Activated B cell treated with CpG ODN at 0.5 μM for 24 hours (primary cell): Measurements from ENCODE around the gene SCNN1B. TPM values are rescaled to one million over a fixed set of nuclear protein-coding genes. Genes with fewer than 3 reads are reported as not detected.

Experiments used
- ATAC-seq: fragments of 200-7000 bp; cut with Tn5 transposase; one replicate; pipeline ENCODE4 v1.10.0; 2021; ENCODE audit warnings: low read depth, mild to moderate bottlenecking, moderate library complexity
- CTCF ChIA-PET: fragments of 350-600 bp; sonication (Branson Sonifier 250); formaldehyde crosslinking; loops from one replicate; lab custom pipeline; 2021; ENCODE audit warnings: antibody characterized with exemption; lab: Charles Lee
- POLR2A ChIA-PET: fragments of 350-600 bp; sonication (Branson Sonifier 250); formaldehyde crosslinking; loops from one replicate; lab custom pipeline; 2021; ENCODE audit warnings: antibody characterized with exemption; lab: Charles Lee
- DNase-seq: peaks from one replicate; pipeline ENCODE4 v3.0.0; 2022
- H3K27ac Mint-ChIP-seq: one replicate; pipeline ENCODE4 v1.8.0; 2020; ENCODE audit warnings: mixed read lengths
- H3K27me3 Mint-ChIP-seq: one replicate; pipeline ENCODE4 v1.8.0; 2021; ENCODE audit warnings: mixed read lengths
- H3K36me3 Mint-ChIP-seq: one replicate; pipeline ENCODE4 v1.8.0; 2021; ENCODE audit warnings: low read depth, mixed read lengths
- H3K4me1 Mint-ChIP-seq: one replicate; pipeline ENCODE4 v1.8.0; 2021; ENCODE audit warnings: mixed read lengths
- H3K4me3 Mint-ChIP-seq: one replicate; pipeline ENCODE4 v1.8.0; 2020; ENCODE audit warnings: mild to moderate bottlenecking, mixed read lengths
- H3K9me3 Mint-ChIP-seq: one replicate; pipeline ENCODE4 v1.8.0; 2020; ENCODE audit warnings: mixed read lengths
- intact Hi-C: fragments of 100-400 bp; cut with micrococcal nuclease; formaldehyde crosslinking; loops from one replicate; pipeline ENCODE4 v1.15.1; 2024
- total RNA-seq: library from RNA; stranded (reverse); gene quantifications from 2 replicates; pipeline ENCODE4 v1.2.3, GENCODE V29; 2022
- TF ChIP-seq, protein P1 (sequence below): fragments of 200-600 bp; IDR thresholded peaks from one replicate; pipeline ENCODE4 v1.8.0; 2022; ENCODE audit warnings: antibody characterized with exemption, mild to moderate bottlenecking

SCNN1B gene
- total RNA-seq, 1 donor from 2014 or later: not detected

DNA sequence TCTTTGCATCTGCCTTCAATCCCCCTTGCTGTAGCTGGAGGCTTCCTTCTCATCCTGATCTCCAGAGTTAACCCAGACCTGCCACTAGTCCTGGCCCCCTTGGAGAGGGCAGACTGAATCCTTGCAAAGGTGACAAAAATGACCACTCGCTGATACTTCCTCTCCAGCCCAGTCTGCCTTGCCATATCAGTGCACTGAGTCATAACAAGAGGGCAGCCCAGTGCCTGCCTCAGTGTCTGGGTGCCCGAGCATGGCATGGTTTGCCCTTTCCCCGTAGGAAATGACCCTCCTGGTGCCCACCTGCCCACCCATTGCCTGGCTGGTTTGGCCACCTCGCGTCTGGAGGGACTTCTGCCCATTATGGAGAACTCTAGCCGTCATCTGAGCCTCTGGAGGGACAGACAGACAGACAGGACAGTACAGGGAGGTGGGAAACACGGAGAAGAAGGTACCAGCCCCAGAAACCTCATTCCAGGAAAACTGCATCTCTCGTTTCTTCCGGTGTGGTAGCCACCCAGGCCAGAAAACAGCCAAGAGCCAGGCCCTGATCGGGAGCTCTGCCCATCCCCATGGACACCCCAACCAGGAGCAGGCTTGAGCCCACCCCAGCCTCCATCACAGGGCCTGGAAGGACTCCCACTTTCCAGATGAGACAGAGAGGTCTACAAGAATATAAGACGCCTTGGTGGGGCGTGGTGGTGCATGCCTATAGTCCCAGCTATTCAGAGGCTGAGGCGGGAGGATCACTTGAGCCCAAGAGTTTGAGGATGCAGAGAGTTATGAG, 71.5 kb downstream of the SCNN1B start:
- ChIA-PET CTCF (no interaction called here), POLR2A (no interaction called here)
- DNase-seq: no peak
- Mint-ChIP-seq H3K36me3 (no peaks in the 10 kb centered on the region), H3K27ac (no peak overlapping the region), H3K4me1 (no peaks in the 10 kb centered on the region), H3K4me3 (no peak overlapping the region), H3K9me3 (no peaks in the 10 kb centered on the region), H3K27me3 (no peaks in the 10 kb centered on the region)
- TF ChIP-seq, protein P1, sequence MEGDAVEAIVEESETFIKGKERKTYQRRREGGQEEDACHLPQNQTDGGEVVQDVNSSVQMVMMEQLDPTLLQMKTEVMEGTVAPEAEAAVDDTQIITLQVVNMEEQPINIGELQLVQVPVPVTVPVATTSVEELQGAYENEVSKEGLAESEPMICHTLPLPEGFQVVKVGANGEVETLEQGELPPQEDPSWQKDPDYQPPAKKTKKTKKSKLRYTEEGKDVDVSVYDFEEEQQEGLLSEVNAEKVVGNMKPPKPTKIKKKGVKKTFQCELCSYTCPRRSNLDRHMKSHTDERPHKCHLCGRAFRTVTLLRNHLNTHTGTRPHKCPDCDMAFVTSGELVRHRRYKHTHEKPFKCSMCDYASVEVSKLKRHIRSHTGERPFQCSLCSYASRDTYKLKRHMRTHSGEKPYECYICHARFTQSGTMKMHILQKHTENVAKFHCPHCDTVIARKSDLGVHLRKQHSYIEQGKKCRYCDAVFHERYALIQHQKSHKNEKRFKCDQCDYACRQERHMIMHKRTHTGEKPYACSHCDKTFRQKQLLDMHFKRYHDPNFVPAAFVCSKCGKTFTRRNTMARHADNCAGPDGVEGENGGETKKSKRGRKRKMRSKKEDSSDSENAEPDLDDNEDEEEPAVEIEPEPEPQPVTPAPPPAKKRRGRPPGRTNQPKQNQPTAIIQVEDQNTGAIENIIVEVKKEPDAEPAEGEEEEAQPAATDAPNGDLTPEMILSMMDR: no peak
- intact Hi-C loops: no loop called here
- no peak for ATAC-seq

DNA sequence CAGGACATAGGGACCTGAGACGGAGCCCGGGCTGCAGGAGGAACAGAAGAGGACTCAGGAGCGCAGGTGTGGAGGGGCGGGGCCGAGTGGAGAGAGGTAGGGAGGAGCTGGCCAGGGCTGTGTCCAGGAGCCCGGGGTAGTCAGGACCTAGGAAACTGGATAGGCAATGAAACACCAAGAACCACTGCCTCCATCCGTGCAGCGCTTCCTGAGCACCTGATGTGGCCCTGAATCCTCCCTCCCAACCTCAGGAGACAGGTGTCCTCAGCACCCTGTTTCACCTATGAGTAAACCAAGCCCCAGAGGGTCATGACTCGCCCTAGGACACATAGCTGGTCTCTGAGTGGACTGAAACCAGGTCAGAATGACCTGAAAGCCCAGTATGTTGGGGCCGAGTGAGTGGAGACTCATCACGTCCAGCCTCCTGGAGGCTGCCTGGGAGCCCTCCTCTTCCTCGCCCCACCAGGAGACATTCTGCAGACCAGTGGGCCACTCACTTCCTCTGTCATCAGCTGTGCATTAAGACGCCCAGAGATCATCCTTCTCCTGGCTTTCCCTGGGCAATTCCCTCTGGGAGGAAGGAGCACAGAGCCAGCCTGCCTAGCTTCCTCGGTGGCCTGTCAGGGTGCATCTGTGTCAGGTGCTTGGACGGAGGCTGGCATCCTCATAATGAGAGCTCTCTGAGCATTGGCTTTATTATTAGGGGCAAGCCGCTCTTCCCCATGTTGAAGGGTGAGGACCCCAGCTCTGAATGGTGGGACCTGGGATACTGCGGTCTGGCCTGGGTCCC, 72.8 kb downstream of the SCNN1B start:
- Mint-ChIP-seq H3K27me3 (peaks cover 3% of the 10 kb centered on the region), H3K9me3 (no peaks in the 10 kb centered on the region), H3K4me3 (no peak overlapping the region), H3K27ac (no peak overlapping the region), H3K4me1 (no peaks in the 10 kb centered on the region), H3K36me3 (no peaks in the 10 kb centered on the region)
- CTCF ChIA-PET: no interaction called here
- intact Hi-C loops: no loop called here
- TF ChIP-seq, protein P1: no peak
- POLR2A ChIA-PET: no interaction called here
- DNase-seq: no peak
- ATAC-seq: no peak

DNA sequence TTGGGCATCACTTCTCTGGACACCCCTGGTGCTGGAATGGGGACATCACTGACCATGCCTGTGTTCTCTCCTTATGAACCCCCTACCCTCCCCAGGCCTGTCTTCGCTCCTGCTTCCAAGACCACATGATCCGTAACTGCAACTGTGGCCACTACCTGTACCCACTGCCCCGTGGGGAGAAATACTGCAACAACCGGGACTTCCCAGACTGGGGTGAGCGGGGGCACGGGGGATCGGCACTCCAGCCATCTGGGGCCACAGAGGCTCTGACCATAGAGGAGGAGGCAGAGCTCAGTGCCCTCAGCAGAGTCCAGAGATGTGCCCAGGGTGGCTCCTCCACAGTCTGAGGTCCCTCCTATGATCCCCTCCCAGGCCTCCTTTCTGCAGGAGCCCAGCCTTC, 73.5 kb downstream of the SCNN1B start:
- ATAC-seq (no peak), DNase-seq (no peak)
- intact Hi-C loops: no loop called here
- peaks cover 3% of the 10 kb centered on the region for H3K27me3 Mint-ChIP-seq
- no peaks in the 10 kb centered on the region for H3K4me1 Mint-ChIP-seq
- no peaks in the 10 kb centered on the region for H3K9me3 Mint-ChIP-seq
- H3K4me3 Mint-ChIP-seq: no peak overlapping the region
- no peaks in the 10 kb centered on the region for H3K36me3 Mint-ChIP-seq
- POLR2A ChIA-PET: no interaction called here
- H3K27ac Mint-ChIP-seq: no peak overlapping the region
- CTCF ChIA-PET: no interaction called here
- TF ChIP-seq, protein P1: no peak

DNA sequence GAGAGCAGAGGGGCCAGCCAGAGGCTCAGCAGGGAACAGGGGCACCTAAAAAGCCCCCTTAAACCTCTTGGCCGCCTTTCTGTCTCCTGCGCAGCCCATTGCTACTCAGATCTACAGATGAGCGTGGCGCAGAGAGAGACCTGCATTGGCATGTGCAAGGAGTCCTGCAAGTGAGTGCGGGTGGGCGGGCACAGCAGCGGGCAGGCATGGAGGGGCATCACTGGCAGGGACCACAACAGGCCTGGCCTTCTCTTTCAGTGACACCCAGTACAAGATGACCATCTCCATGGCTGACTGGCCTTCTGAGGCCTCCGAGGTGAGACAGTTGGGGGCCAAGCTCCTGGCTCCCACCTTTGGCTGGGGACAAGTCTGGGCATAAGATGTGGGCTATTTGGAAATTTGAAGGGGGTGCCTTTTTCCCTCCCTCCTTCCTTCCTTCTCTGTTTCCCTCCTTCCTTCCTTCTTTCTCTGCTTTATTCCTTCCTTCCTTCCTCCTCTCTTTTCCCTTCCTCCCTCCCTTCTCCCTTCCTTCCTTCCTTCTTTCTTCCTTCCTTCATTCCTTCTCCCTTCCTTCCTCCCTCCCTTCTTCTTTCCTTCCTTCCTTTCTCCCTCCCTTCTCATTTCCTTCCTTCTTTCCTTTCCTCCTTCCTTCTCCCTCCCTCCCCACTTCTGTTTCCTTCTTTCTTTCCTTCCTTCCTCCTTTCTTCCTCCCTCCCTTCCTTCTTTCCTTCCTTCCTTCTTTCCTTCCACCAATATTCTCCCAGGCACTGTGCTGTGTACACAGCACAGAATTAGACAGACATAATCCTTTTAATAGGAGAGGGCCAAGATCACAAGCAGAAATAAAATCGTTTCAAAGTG, 75.2 kb downstream of the SCNN1B start:
- no peaks in the 10 kb centered on the region for H3K36me3 Mint-ChIP-seq
- H3K27ac Mint-ChIP-seq: no peak overlapping the region
- H3K4me3 Mint-ChIP-seq: no peak overlapping the region
- TF ChIP-seq, protein P1: no peak
- ATAC-seq: no peak
- DNase-seq: no peak
- ChIA-PET CTCF (no interaction called here), POLR2A (no interaction called here)
- H3K9me3 Mint-ChIP-seq: no peaks in the 10 kb centered on the region
- peaks cover 3% of the 10 kb centered on the region for H3K27me3 Mint-ChIP-seq
- H3K4me1 Mint-ChIP-seq: no peaks in the 10 kb centered on the region
- intact Hi-C loops: no loop called here
